ENCODE data around the gene TIAM1. TPM values are rescaled to one million over a fixed set of nuclear protein-coding genes. Genes with fewer than 3 reads are reported as not detected.

The TIAM1 gene
- total and polyA plus RNA-seq, 12 donors = 6.5 to 33.3 (median 15.9) TPM

- intact Hi-C loops (cut with DNase I) = no loop called here
- Histone ChIP-seq H3K36me3 (replicated peaks in 1 of 2) (no peaks in the 10 kb centered on the region), H3K27me3 (no peaks in the 10 kb centered on the region), H3K27ac (no peak overlapping the region), H3K9me3 (replicated peaks in 1 of 3) (no peaks in the 10 kb centered on the region), H3K4me1 (replicated peaks in 1 of 2) (no peaks in the 10 kb centered on the region), H3K4me3 (no peak overlapping the region)
- WGBS, 4 donors = 77 to 82% (median 80%) methylated on average over 6 of the region's 6 CpGs
- no peak for DNase-seq
- TF ChIP-seq POLR2A (IDR thresholded peaks at IDR 0.05) (no peak), CTCF (IDR thresholded peaks at IDR 0.05) (no peak)
Observed at GRCh38 chr21:31371715-31372470, 27.8 kb upstream of the TIAM1 start.

- H3K9me3 ChIP-seq (replicated peaks in 1 of 3) = no peaks in the 10 kb centered on the region
- no peak overlapping the region for H3K4me3 ChIP-seq
- H3K36me3 ChIP-seq (replicated peaks in 1 of 2) = no peaks in the 10 kb centered on the region
- 56 to 75% (median 71%) methylated on average over 5 of the region's 5 CpGs for WGBS, 4 donors
- H3K27me3 ChIP-seq = no peaks in the 10 kb centered on the region
- intact Hi-C loops (cut with DNase I) = no loop called here
- no peak for DNase-seq
- no peak overlapping the region for H3K27ac ChIP-seq
- TF ChIP-seq CTCF (IDR thresholded peaks at IDR 0.05) = no peak
- no peak for TF ChIP-seq POLR2A (IDR thresholded peaks at IDR 0.05)
- H3K4me1 ChIP-seq (replicated peaks in 1 of 2) = no peaks in the 10 kb centered on the region
Observed at GRCh38 chr21:31370893-31371544, 27.0 kb upstream of the TIAM1 start.

GRCh38 chr21:31370281-31370892, 26.3 kb upstream of the TIAM1 start:
- no peaks in the 10 kb centered on the region for H3K36me3 ChIP-seq (replicated peaks in 1 of 2)
- no peak for DNase-seq
- no peak overlapping the region for H3K4me3 ChIP-seq
- H3K9me3 ChIP-seq (replicated peaks in 1 of 3) = no peaks in the 10 kb centered on the region
- WGBS, 4 donors = 82 to 88% (median 84%) methylated on average over 4 of the region's 4 CpGs
- no peak overlapping the region for H3K27ac ChIP-seq
- H3K27me3 ChIP-seq = no peaks in the 10 kb centered on the region
- intact Hi-C loops (cut with DNase I) = no loop called here
- H3K4me1 ChIP-seq (replicated peaks in 1 of 2) = no peaks in the 10 kb centered on the region
- no peak for TF ChIP-seq POLR2A (IDR thresholded peaks at IDR 0.05)
- TF ChIP-seq CTCF (IDR thresholded peaks at IDR 0.05) = no peak

DNA sequence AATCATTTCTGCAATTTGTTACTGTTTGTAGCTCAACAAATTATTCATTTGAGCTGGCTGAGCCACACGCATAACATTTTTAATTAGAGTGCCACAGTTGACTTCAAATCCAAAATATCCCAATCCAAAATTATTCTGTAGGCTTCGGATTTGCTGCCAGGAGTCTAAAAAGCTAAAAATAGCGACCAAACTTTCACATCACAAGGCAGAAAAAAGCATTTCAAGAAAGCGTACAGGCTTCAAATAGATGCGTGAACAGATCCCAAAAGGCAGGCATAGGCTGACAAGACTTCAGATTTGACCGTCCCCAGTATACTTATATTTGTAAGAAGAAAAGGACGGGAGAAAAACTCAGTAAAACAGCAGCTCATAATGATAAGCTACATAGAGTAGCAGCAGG, 24.3 kb upstream of the TIAM1 start:
- Histone ChIP-seq H3K36me3 (replicated peaks in 1 of 2) (no peaks in the 10 kb centered on the region), H3K9me3 (replicated peaks in 1 of 3) (no peaks in the 10 kb centered on the region), H3K4me3 (no peak overlapping the region), H3K27ac (no peak overlapping the region), H3K4me1 (replicated peaks in 1 of 2) (no peaks in the 10 kb centered on the region), H3K27me3 (no peaks in the 10 kb centered on the region)
- intact Hi-C loops (cut with DNase I) = no loop called here
- 75 to 86% (median 84%) methylated on average over 7 of the region's 7 CpGs for WGBS, 4 donors
- no peak for TF ChIP-seq POLR2A (IDR thresholded peaks at IDR 0.05)
- no peak for TF ChIP-seq CTCF (IDR thresholded peaks at IDR 0.05)
- no peak for DNase-seq

All from adrenal gland (tissue), 12 donors.